GM23338 (cell line): ENCODE results near the gene SMOC1.

ENCODE experiments used
- CREB1 ChIP-seq: fragments of 250-450 bp; sonication (Bioruptor Pico); IDR thresholded peaks from 2 replicates; pipeline ENCODE4 v1.5.0; 2020; ENCODE audit warnings: low read depth, mild to moderate bottlenecking, moderate library complexity
- EZH2 ChIP-seq: fragments of 200-600 bp; sonication (generic); IDR thresholded peaks from one replicate; pipeline ENCODE4 v1.8.0; 2017; ENCODE audit warnings: antibody characterized with exemption, mild to moderate bottlenecking, low read depth; ENCODE audit not compliant: unreplicated experiment
- EZH2phosphoT487 ChIP-seq: fragments of 200-600 bp; sonication (generic); IDR thresholded peaks from one replicate; pipeline ENCODE4 v1.8.1; 2018; ENCODE audit warnings: antibody characterized with exemption; ENCODE audit not compliant: unreplicated experiment
- POLR2AphosphoS5 ChIP-seq: IDR thresholded peaks from 2 replicates; pipeline ENCODE4 v1.6.1; 2016; ENCODE audit warnings: antibody characterized with exemption, low read depth
- REST ChIP-seq: IDR thresholded peaks from one replicate; pipeline ENCODE4 v1.6.1; 2018; ENCODE audit warnings: antibody characterized with exemption; ENCODE audit not compliant: unreplicated experiment
- TF ChIP-seq, protein P1 (sequence below), 2 experiments: fragments of 200-600 bp in 1 of 2; sonication (generic) in 1 of 2; conservative IDR thresholded peaks; 2 replicates each; pipeline versions ENCODE4 v1.5.1 to v1.6.1; 2016 to 2017; ENCODE audit warnings: antibody characterized with exemption in 2 of 2, low read depth in 2 of 2, mild to moderate bottlenecking in 2 of 2, moderate library complexity in 1 of 2

DNA sequence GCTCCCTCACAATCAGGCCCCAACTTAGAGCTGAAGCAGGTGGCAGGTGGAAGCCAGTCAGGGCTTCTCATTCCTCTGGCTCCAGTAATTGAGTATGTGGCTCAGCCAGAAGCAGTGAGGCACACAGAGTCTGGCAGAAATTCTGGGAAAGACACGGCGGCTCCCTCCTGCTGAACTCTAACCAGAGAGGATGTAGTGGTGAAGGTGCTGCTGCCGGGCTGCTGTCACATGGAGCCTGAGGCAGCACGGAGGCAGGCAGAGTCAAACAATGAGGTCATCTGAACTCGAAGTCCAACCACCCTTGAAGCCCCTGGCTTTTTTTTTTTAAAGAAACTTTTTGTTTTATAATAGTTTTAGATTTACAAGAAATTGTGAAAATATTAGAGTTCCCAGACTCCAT is 33.4 kb upstream of the SMOC1 start:
- TF ChIP-seq, protein P1, sequence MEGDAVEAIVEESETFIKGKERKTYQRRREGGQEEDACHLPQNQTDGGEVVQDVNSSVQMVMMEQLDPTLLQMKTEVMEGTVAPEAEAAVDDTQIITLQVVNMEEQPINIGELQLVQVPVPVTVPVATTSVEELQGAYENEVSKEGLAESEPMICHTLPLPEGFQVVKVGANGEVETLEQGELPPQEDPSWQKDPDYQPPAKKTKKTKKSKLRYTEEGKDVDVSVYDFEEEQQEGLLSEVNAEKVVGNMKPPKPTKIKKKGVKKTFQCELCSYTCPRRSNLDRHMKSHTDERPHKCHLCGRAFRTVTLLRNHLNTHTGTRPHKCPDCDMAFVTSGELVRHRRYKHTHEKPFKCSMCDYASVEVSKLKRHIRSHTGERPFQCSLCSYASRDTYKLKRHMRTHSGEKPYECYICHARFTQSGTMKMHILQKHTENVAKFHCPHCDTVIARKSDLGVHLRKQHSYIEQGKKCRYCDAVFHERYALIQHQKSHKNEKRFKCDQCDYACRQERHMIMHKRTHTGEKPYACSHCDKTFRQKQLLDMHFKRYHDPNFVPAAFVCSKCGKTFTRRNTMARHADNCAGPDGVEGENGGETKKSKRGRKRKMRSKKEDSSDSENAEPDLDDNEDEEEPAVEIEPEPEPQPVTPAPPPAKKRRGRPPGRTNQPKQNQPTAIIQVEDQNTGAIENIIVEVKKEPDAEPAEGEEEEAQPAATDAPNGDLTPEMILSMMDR (conservative IDR thresholded peaks at IDR 0.05; ENCODE audit: low read depth in 2 of 2): no peak
- TF ChIP-seq REST (no peak), EZH2 (no peak), EZH2phosphoT487 (no peak), POLR2AphosphoS5 (no peak), CREB1 (CRISPR knock-in tag) (no peak)
